Stimulated activated CD8-positive, alpha-beta memory T cell treated with anti-CD3 and anti-CD28 coated beads, Interleukin-15, amount 100 ng/mL, for 48 hours (primary cell): ENCODE results near the gene IP6K3.

Source experiments
- DNase-seq, 2 donors: peaks; one replicate each; pipeline ENCODE4 v3.0.0-alpha.2; 2020; ENCODE audit warnings: low read depth in 2 of 2

Gene IP6K3

DNA sequence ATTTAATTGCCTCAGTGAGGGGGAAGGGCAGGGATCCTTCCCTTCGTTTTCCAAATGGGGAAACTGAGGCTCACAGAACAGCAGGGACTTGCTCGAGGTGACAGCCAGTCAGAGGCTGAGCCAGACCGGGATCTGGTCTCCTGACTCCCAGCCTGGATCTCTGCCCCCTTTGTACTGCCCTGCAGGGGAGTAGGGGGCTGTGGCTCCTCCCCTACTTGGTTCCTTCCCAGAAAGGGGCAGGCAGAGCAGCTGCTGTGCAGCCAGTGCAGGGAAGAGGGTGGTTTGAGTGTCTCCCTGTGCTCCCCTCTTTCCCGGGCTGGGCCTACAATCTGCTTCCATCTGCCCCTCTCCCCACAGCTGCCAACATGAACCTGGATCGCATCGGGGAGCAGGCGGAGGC, 72.9 kb downstream of the IP6K3 start:
- no peak for DNase-seq

DNA sequence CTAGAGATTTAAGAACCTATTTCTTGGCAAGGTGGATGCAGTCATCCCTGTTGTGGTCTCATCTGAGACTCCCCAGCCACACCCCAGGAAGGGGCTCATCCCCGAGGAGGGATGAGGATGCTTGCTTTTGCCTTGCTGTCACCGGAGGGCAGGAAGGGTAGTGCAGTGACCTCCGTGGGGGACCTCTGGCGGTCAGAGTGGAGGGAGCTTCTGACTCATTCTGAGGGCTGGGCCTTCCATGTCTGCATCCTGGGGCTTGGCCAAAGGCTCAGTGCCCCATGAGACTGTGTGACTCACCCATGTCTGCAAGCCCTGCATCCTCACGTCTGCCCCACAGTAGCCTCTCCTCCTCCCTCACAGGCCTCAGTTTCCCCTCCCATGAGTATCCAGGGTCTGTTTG, 73.9 kb downstream of the IP6K3 start:
- DNase-seq, result no peak

GRCh38 chr6:33671744-33672072, 75.0 kb downstream of the IP6K3 start:
- DNase-seq, result no peak
